H9 (cell line): Measurements from ENCODE around the gene DNHD1. TPM values are rescaled to one million over a fixed set of nuclear protein-coding genes. Genes with fewer than 3 reads are reported as not detected.

Source experiments
- DNase-seq: peaks from one replicate; pipeline ENCODE4 v3.0.0-alpha.2; 2017
- H2AFZ ChIP-seq: one replicate; pipeline ENCODE4 v1.6.1; 2013; ENCODE audit warnings: mild to moderate bottlenecking, low read length, control low read depth, moderate library complexity
- H2AK5ac ChIP-seq: 2 replicates; pipeline ENCODE4 v1.6.1; 2013; ENCODE audit warnings: low read length, control low read depth, mixed read lengths; ENCODE audit not compliant: insufficient read length
- H2BK120ac ChIP-seq: one replicate; pipeline ENCODE4 v1.6.1; 2013; ENCODE audit warnings: low read depth, mild to moderate bottlenecking, low read length, control low read depth, inconsistent platforms; ENCODE audit not compliant: poor library complexity, severe bottlenecking
- H2BK12ac ChIP-seq: 2 replicates; pipeline ENCODE4 v1.6.1; 2013; ENCODE audit warnings: low read length, control low read depth, mixed read lengths, low read depth; ENCODE audit not compliant: insufficient read length
- H2BK15ac ChIP-seq: 2 replicates; pipeline ENCODE4 v1.6.1; 2013; ENCODE audit warnings: low read depth, low read length, control low read depth
- H2BK20ac ChIP-seq: one replicate; pipeline ENCODE4 v1.6.1; 2013; ENCODE audit warnings: low read depth, mild to moderate bottlenecking, low read length, control low read depth, inconsistent platforms; ENCODE audit not compliant: poor library complexity, severe bottlenecking
- H2BK5ac ChIP-seq: 2 replicates; pipeline ENCODE4 v1.6.1; 2013; ENCODE audit warnings: low read length, control low read depth, mixed read lengths; ENCODE audit not compliant: insufficient read length
- H3K14ac ChIP-seq: 2 replicates; pipeline ENCODE4 v1.6.1; 2013; ENCODE audit warnings: low read length, control low read depth; ENCODE audit not compliant: insufficient read depth
- H3K18ac ChIP-seq: 2 replicates; pipeline ENCODE4 v1.6.1; 2013; ENCODE audit warnings: low read depth, mild to moderate bottlenecking, mixed read lengths, low read length, control low read depth; ENCODE audit not compliant: insufficient read length
- H3K23ac ChIP-seq: 2 replicates; pipeline ENCODE4 v1.6.1; 2013; ENCODE audit warnings: low read length, control low read depth, mixed read lengths, low read depth; ENCODE audit not compliant: insufficient read length
- H3K23me2 ChIP-seq: 2 replicates; pipeline ENCODE4 v1.6.1; 2013; ENCODE audit warnings: low read depth, mild to moderate bottlenecking, mixed read lengths, low read length, control low read depth; ENCODE audit not compliant: insufficient read length, poor library complexity, severe bottlenecking
- H3K27ac ChIP-seq: 2 replicates; pipeline ENCODE4 v1.5.1; 2013; ENCODE audit warnings: low read length, control low read depth, mixed read lengths, low read depth; ENCODE audit not compliant: insufficient read length
- H3K27me3 ChIP-seq: 2 replicates; pipeline ENCODE4 v1.6.1; 2013; ENCODE audit warnings: low read length, control low read depth, inconsistent platforms; ENCODE audit not compliant: insufficient read depth
- H3K4ac ChIP-seq: 2 replicates; pipeline ENCODE4 v1.6.1; 2013; ENCODE audit warnings: low read depth, mild to moderate bottlenecking, control low read depth, inconsistent platforms, low read length, moderate library complexity
- H3K4me1 ChIP-seq: 2 replicates; pipeline ENCODE4 v1.6.1; 2013; ENCODE audit warnings: low read length, control low read depth, inconsistent platforms; ENCODE audit not compliant: insufficient read depth
- H3K4me2 ChIP-seq: 2 replicates; pipeline ENCODE4 v1.6.1; 2013; ENCODE audit warnings: low read length, control low read depth, mixed read lengths; ENCODE audit not compliant: insufficient read length, insufficient read depth
- H3K56ac ChIP-seq: 2 replicates; pipeline ENCODE4 v1.6.1; 2013; ENCODE audit warnings: low read depth, mild to moderate bottlenecking, mixed read lengths, low read length, control low read depth; ENCODE audit not compliant: insufficient read length
- H3K79me1 ChIP-seq: 2 replicates; pipeline ENCODE4 v1.6.1; 2013; ENCODE audit warnings: low read depth, mild to moderate bottlenecking, moderate library complexity, low read length, control low read depth, inconsistent platforms; ENCODE audit not compliant: insufficient read depth, poor library complexity, severe bottlenecking
- H3K79me2 ChIP-seq: 2 replicates; pipeline ENCODE4 v1.6.1; 2013; ENCODE audit warnings: low read length, control low read depth, inconsistent platforms; ENCODE audit not compliant: insufficient read depth
- H3K9ac ChIP-seq: 2 replicates; pipeline ENCODE4 v1.6.1; 2013; ENCODE audit warnings: low read length, control low read depth, mixed read lengths; ENCODE audit not compliant: insufficient read length; ENCODE audit errors: extremely low read depth
- H3K9me3 ChIP-seq: one replicate; pipeline ENCODE4 v1.6.1; 2013; ENCODE audit warnings: low read depth, low read length, inconsistent platforms; ENCODE audit not compliant: control insufficient read depth
- H3T11ph ChIP-seq: one replicate; pipeline ENCODE4 v1.6.1; 2013; ENCODE audit warnings: mild to moderate bottlenecking, low read length, control low read depth, inconsistent platforms
- H4K20me1 ChIP-seq: one replicate; pipeline ENCODE4 v1.6.1; 2013; ENCODE audit not compliant: control insufficient read depth, insufficient read length, insufficient read depth
- H4K5ac ChIP-seq: 2 replicates; pipeline ENCODE4 v1.6.1; 2013; ENCODE audit warnings: low read depth, mild to moderate bottlenecking, mixed read lengths, low read length, control low read depth; ENCODE audit not compliant: insufficient read length
- H4K8ac ChIP-seq: replicated peaks from 2 replicates; pipeline ENCODE4 v1.6.1; 2013; ENCODE audit warnings: low read length, control low read depth, mixed read lengths, low read depth; ENCODE audit not compliant: insufficient read length
- H4K91ac ChIP-seq: 2 replicates; pipeline ENCODE4 v1.6.1; 2013; ENCODE audit warnings: low read depth, mild to moderate bottlenecking, moderate library complexity, mixed read lengths, low read length, control low read depth; ENCODE audit not compliant: insufficient read length
- H3K27ac Mint-ChIP-seq, 3 experiments: 2 replicates in 2 of 3; 3 replicates in 1 of 3; pipeline ENCODE4 v1.8.0; 2020 to 2021; ENCODE audit warnings: mixed read lengths in 3 of 3, mild to moderate bottlenecking in 1 of 3, moderate library complexity in 1 of 3
- H3K27me3 Mint-ChIP-seq: 2 replicates; pipeline ENCODE4 v1.8.0; 2021; ENCODE audit warnings: low read depth, mild to moderate bottlenecking, moderate library complexity, mixed read lengths
- H3K36me3 Mint-ChIP-seq, 3 experiments: 2 replicates in 2 of 3; 3 replicates in 1 of 3; pipeline ENCODE4 v1.8.0; 2020 to 2021; ENCODE audit warnings: low read depth in 3 of 3, mixed read lengths in 3 of 3; ENCODE audit not compliant: insufficient read depth in 1 of 3
- H3K4me1 Mint-ChIP-seq, 2 experiments: 2 replicates each; pipeline ENCODE4 v1.8.0; 2020; ENCODE audit warnings: mixed read lengths in 2 of 2
- H3K4me3 Mint-ChIP-seq, 2 experiments: 2 replicates in 1 of 2; 3 replicates in 1 of 2; pipeline ENCODE4 v1.8.0; 2020 to 2021; ENCODE audit warnings: mild to moderate bottlenecking in 2 of 2, mixed read lengths in 2 of 2, moderate library complexity in 1 of 2
- H3K9me3 Mint-ChIP-seq, 2 experiments: 2 replicates in 1 of 2; 3 replicates in 1 of 2; pipeline ENCODE4 v1.8.0; 2020; ENCODE audit warnings: mild to moderate bottlenecking in 2 of 2, mixed read lengths in 2 of 2, moderate library complexity in 1 of 2
- CTCF ChIP-seq: fragments of 200-600 bp; sonication (generic); conservative IDR thresholded peaks from 3 replicates; pipeline ENCODE4 v1.8.0; 2021; ENCODE audit warnings: antibody characterized with exemption, mild to moderate bottlenecking
- WGBS: extraction: QIAGEN DNeasy Blood & Tissue Kit; methylation state at CpG from one replicate; pipeline ENCODE4 v1.1.7; 2013; ENCODE audit warnings: missing lambda C conversion rate, low lambda C conversion rate, mixed read lengths; ENCODE audit not compliant: insufficient read length; ENCODE audit errors: extremely low coverage; 5-methylcytosine and 5-hydroxymethylcytosine counted together
- total RNA-seq: library from RNA; stranded (reverse); gene quantifications from 2 replicates; pipeline ENCODE4 v1.2.1, GENCODE V29; 2021

Gene DNHD1
- total RNA-seq, 1 experiment from 2014 or later: 3.5 TPM

DNA sequence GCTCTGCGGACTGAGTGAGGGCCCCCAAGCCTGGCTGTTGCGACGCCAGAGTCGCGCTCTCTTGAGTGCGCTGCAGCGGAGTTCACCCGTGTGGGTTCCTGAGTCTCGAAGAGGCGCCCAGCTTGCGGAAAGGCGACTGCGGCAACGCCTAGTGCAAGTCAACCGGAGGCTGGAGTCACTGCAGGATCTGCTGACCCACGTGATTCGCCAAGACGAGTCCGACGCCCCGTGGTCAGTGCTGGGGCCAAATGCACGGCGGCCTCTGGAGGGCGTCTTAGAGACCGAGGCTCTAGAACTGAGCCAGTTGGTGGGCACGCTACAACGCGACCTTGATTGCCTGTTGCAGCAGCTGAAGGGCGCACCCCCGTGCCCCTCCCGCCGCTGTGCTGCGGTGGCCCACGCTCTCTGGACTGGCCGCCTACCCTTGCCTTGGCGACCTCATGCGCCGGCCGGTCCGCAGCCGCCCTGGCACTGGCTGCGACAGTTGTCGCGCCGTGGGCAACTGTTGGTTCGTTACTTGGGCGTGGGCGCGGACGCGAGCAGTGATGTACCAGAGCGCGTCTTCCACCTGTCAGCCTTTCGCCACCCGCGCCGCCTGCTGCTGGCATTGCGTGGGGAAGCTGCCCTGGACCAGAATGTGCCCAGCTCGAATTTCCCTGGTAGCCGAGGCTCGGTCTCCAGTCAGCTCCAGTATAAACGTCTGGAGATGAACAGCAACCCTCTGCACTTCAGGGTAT is 73.8 kb downstream of the DNHD1 start:
- H3T11ph ChIP-seq: no peak overlapping the region
- Mint-ChIP-seq H3K4me3 (no peak overlapping the region), H3K9me3 (no peaks in the 10 kb centered on the region; a peak in 2 of 5 replicates), H3K36me3 (no peaks in the 10 kb centered on the region; a peak in 2 of 7 replicates), H3K4me1 (peaks cover 8 to 11% of the 10 kb centered on the region in 2 experiments), H3K27me3 (no peaks in the 10 kb centered on the region), H3K27ac (no peak overlapping the region; a peak in 1 of 7 replicates)
- no peak overlapping the region for H2BK5ac ChIP-seq
- H3K56ac ChIP-seq: no peak overlapping the region
- no peak for TF ChIP-seq CTCF
- no peak overlapping the region for H3K4me2 ChIP-seq
- H4K5ac ChIP-seq: no peak overlapping the region
- no peak overlapping the region for H4K91ac ChIP-seq
- no peak overlapping the region for H3K27ac ChIP-seq
- WGBS: no CpG with 5 or more reads among the region's 62 CpGs
- no peak overlapping the region for H2AFZ ChIP-seq
- H4K20me1 ChIP-seq: no peaks in the 10 kb centered on the region
- H3K4ac ChIP-seq: no peak overlapping the region
- H3K9ac ChIP-seq: no peak overlapping the region
- no peak overlapping the region for H3K23ac ChIP-seq
- no peak overlapping the region for H2BK15ac ChIP-seq
- no peak overlapping the region for H2BK12ac ChIP-seq
- no peak overlapping the region for H4K8ac ChIP-seq
- no peak overlapping the region for H2BK120ac ChIP-seq
- no peaks in the 10 kb centered on the region for H3K79me1 ChIP-seq
- no peak overlapping the region for H3K18ac ChIP-seq
- H3K4me1 ChIP-seq: peaks cover 4% of the 10 kb centered on the region; the same call in 1 of the 2 replicates
- no peaks in the 10 kb centered on the region for H3K9me3 ChIP-seq
- no peak overlapping the region for H2BK20ac ChIP-seq
- H3K27me3 ChIP-seq: no peaks in the 10 kb centered on the region
- H3K23me2 ChIP-seq: no peaks in the 10 kb centered on the region
- no peak overlapping the region for H2AK5ac ChIP-seq
- no peak overlapping the region; the same call in 1 of the 2 replicates for H3K14ac ChIP-seq
- peak; percentile 69 for DNase-seq
- no peaks in the 10 kb centered on the region for H3K79me2 ChIP-seq
